Psoas muscle (tissue), 8 donors: Measurements from ENCODE around the gene MAT2B. TPM values are rescaled to one million over a fixed set of nuclear protein-coding genes. Genes with fewer than 3 reads are reported as not detected.

Source experiments
- ATAC-seq, 4 donors: fragments of 200-7000 bp; cut with Tn5 transposase; one replicate each; pipeline ENCODE4 v1.9.1; 2020; ENCODE audit warnings: moderate library complexity in 3 of 4, mild to moderate bottlenecking in 2 of 4
- DNase-seq, 2 donors: peaks; one replicate each; pipeline ENCODE4 v3.0.0-alpha.2; 2020
- H3K27ac ChIP-seq: fragments of 200-600 bp; one replicate; pipeline ENCODE4 v1.8.0; 2022
- H3K27me3 ChIP-seq, 3 donors: fragments of 200-600 bp in 1 of 3; one replicate each; pipeline versions ENCODE4 v1.6.1 to v1.8.0; 2013 to 2022; ENCODE audit warnings: low read length in 2 of 3, mild to moderate bottlenecking in 2 of 3, moderate library complexity in 1 of 3; ENCODE audit not compliant: insufficient read depth in 3 of 3
- H3K36me3 ChIP-seq, 2 donors: fragments of 200-600 bp in 1 of 2; one replicate each; pipeline versions ENCODE4 v1.6.1 to v1.8.0; 2013 to 2022; ENCODE audit warnings: low read depth in 1 of 2, mild to moderate bottlenecking in 1 of 2, moderate library complexity in 1 of 2; ENCODE audit not compliant: insufficient read depth in 1 of 2
- H3K4me1 ChIP-seq: fragments of 200-600 bp; one replicate; pipeline ENCODE4 v1.8.0; 2022
- H3K4me3 ChIP-seq: fragments of 200-600 bp; one replicate; pipeline ENCODE4 v1.8.0; 2022; ENCODE audit warnings: mild to moderate bottlenecking
- H3K9me3 ChIP-seq: fragments of 200-600 bp; one replicate; pipeline ENCODE4 v1.8.0; 2022
- WGBS, 3 donors: extraction: QIAGEN DNeasy Blood & Tissue Kit; methylation state at CpG; one replicate each; pipeline versions ENCODE4 v1.1.6 to v1.1.7; 2013; 5-methylcytosine and 5-hydroxymethylcytosine counted together
- intact Hi-C, 2 donors: fragments of 100-400 bp; cut with DNase I; formaldehyde crosslinking; loops; one replicate each; pipeline versions ENCODE4 v1.11.0 to v1.14.2; 2022
- polyA plus RNA-seq, 3 donors: library from polyadenylated mRNA; stranded (reverse); fragments of 200-250 nt; gene quantifications; one replicate each; pipeline ENCODE4 v1.2.3, GENCODE V29; 2013
- total RNA-seq, 4 donors: library from RNA; stranded (reverse); fragmentation: NEBNext Ultra II Directional in 2 of 4; extraction: Animal tissue kit (Norgen Biotek cat#: 25700) in 2 of 4; gene quantifications; one replicate each; pipeline versions ENCODE4 v1.2.1 to v1.2.4, GENCODE V29; 2021 to 2023
- TF ChIP-seq, protein P1 (sequence below): fragments of 200-600 bp; IDR thresholded peaks from one replicate; pipeline ENCODE4 v1.8.0; 2022; ENCODE audit warnings: antibody characterized with exemption
- donor health status: healthy with polysubstance abuse.
- donor health status: DM: no; HTN: no; CAD: no; lungs with moderate emphysema.
- donor health status: Bipolar disorder and iron deficiency.
- donor health status: healthy.
- donor health status: DM: yes; HTN: yes; CAD: no.
- donor health status: DM: no; HTN: no; CAD: no.
- donor health status: DM: no; HTN: no; CAD: no.
- donor health status: DM: yes; HTN: yes; CAD: no.

The MAT2B gene
- total and polyA plus RNA-seq, 7 donors = 27.3 to 72.7 (median 33.8) TPM

DNA sequence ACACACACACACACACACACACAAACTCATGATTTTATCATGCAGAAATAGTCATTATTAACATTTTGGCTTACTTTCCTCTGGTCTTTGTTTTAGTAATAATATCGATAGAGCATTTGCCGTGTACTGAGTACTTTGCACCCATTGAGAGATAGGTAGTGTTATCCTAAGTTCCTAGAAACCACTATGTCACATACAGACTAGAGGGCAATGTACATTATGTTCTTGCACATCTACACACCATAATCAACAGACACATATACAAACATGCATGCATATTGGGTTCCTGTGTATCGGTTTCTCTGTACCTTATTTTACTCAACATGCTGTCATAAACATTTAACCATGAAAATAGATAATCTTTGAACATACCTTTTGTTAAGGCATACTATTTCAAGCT is 45.7 kb downstream of the MAT2B start:
- TF ChIP-seq, protein P1, sequence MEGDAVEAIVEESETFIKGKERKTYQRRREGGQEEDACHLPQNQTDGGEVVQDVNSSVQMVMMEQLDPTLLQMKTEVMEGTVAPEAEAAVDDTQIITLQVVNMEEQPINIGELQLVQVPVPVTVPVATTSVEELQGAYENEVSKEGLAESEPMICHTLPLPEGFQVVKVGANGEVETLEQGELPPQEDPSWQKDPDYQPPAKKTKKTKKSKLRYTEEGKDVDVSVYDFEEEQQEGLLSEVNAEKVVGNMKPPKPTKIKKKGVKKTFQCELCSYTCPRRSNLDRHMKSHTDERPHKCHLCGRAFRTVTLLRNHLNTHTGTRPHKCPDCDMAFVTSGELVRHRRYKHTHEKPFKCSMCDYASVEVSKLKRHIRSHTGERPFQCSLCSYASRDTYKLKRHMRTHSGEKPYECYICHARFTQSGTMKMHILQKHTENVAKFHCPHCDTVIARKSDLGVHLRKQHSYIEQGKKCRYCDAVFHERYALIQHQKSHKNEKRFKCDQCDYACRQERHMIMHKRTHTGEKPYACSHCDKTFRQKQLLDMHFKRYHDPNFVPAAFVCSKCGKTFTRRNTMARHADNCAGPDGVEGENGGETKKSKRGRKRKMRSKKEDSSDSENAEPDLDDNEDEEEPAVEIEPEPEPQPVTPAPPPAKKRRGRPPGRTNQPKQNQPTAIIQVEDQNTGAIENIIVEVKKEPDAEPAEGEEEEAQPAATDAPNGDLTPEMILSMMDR = no peak
- ATAC-seq (no peak), DNase-seq (no peak)
- Histone ChIP-seq H3K9me3 (no peaks in the 10 kb centered on the region), H3K27me3 (peaks cover 0 to 3% (median 0%) of the 10 kb centered on the region in 3 donors), H3K27ac (no peak overlapping the region), H3K36me3 (no peaks in the 10 kb centered on the region), H3K4me3 (no peak overlapping the region), H3K4me1 (no peaks in the 10 kb centered on the region)
- WGBS, 3 donors = 80 to 95% (median 90%) methylated on average over 3 of the region's 3 CpGs
- intact Hi-C loops = no loop called here

DNA sequence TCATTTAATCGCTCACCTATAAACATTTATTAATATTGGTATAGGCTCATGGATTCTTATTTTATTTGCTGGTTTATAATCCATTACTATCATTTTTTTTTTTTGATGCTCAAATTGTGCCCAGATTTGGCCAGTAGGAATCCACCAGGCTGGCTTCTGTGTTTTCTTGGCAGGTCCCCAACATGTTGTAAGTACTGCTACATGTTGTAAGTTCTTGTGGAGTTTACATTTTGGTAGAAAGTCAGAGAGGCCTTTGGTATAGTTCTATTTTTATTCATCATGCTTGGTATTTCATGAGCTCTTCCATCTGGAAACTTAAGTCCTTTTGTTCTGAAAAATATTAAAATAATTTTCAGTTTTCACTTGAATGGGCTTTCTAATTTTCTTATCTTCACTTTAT is 47.1 kb downstream of the MAT2B start:
- WGBS, 3 donors = 98 to 100% (median 98%) methylated on average over 1 of the region's 1 CpG
- Histone ChIP-seq H3K27me3 (peaks cover 0 to 3% (median 0%) of the 10 kb centered on the region in 3 donors), H3K36me3 (no peaks in the 10 kb centered on the region), H3K9me3 (no peaks in the 10 kb centered on the region), H3K4me1 (no peaks in the 10 kb centered on the region), H3K27ac (no peak overlapping the region), H3K4me3 (no peak overlapping the region)
- no peak for ATAC-seq
- intact Hi-C loops = no loop called here
- TF ChIP-seq, protein P1 = no peak
- no peak for DNase-seq

DNA sequence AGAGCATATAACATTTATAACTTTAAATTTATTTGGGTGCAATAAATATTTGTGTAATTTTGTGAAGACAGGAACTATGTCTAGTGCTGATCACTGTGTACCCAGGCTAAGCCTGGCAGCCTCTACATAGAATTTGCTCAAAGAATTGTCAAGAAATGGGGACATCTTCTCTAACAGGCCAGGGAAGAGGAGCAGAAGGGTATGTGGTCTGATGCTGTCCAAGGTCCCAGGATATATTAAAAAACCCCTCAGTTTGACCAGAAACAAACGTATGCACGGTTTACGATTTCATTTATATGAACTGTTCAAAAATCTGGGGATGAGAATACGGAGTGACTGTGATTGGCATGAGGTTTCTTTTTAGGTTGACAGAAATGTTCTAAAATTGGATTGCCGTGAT is 55.9 kb downstream of the MAT2B start:
- Histone ChIP-seq H3K9me3 (no peaks in the 10 kb centered on the region), H3K27ac (no peak overlapping the region), H3K4me3 (no peak overlapping the region), H3K36me3 (no peaks in the 10 kb centered on the region), H3K27me3 (peaks cover 5 to 16% (median 7%) of the 10 kb centered on the region in 3 donors), H3K4me1 (peaks cover 9% of the 10 kb centered on the region)
- WGBS, 3 donors = 66 to 67% (median 66%) methylated on average over 5 of the region's 5 CpGs
- TF ChIP-seq, protein P1 = no peak
- intact Hi-C loops = loop anchor here (5.0 to 10.0 kb wide), 4 partner anchors 941 to 1653 kb away; no protein-coding TSS in a partner anchor
- ATAC-seq (no peak), DNase-seq (no peak)

DNA sequence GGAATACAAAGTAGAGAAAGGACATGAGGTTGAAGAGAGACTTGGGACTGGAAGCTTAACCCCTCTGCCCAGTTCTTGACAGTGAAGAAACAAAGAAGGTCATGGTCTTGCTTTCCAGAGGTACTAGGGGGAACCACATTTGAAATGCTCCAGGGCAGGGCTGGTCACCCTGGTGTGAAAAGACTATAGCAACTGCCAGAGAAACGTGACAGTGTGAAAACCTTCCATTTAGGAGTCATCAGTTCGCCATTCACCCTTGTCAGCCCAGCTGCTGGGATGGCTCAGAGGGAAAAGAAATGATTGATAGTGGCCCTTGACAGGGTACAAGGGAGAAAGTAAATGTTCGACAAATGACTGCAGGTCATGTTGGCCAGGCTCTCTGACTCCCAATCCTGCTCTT is 56.7 kb downstream of the MAT2B start:
- DNase-seq = no peak
- intact Hi-C loops = loop anchor here (5.0 to 10.0 kb wide), 4 partner anchors 940 to 1653 kb away; no protein-coding TSS in a partner anchor

More for the DNA sequence above, 56.7 kb downstream of the MAT2B start:
- no peak overlapping the region for H3K4me3 ChIP-seq
- no peak for ATAC-seq
- peaks cover 5 to 23% (median 7%) of the 10 kb centered on the region in 3 donors for H3K27me3 ChIP-seq
- 36 to 48% (median 44%) methylated on average over 3 of the region's 3 CpGs for WGBS, 3 donors
- no peak overlapping the region for H3K27ac ChIP-seq
- no peaks in the 10 kb centered on the region for H3K36me3 ChIP-seq
- no peaks in the 10 kb centered on the region for H3K9me3 ChIP-seq
- peaks cover 9% of the 10 kb centered on the region for H3K4me1 ChIP-seq
- TF ChIP-seq, protein P1 = no peak
